CD4-positive, alpha-beta T cell treated with Interleukin-4 for 1 hour (primary cell): ENCODE results near the gene EDEM1.
"Not testable (repeated sequence)": the region's sequence is repeated elsewhere in the genome, so short reads cannot be mapped to it uniquely, and the experiment has no call there.

Experiments
- DNase-seq, 2 donors: peaks; one replicate each; pipeline ENCODE4 v3.0.0-alpha.2; 2020 to 2022

Gene EDEM1

DNA sequence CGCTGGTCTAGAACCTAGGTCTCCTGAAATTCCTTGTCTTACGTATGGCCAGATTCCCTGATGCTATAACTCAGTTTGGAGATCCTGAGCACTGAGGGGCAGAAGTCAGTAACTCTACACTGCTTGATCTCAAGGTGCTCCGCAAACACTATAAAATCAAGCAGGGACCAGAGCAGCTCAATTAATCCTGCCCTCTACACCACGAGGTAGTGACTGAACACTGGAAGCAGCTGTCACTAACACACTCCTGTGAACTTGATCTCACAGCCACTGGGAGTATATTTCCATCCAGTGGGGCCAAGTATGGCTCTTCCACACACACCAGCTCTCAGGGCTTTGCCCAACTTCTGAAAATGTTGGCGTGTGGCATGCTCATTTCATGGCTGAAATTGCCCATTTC is 51.0 kb downstream of the EDEM1 start:
- DNase-seq, result no peak

DNA sequence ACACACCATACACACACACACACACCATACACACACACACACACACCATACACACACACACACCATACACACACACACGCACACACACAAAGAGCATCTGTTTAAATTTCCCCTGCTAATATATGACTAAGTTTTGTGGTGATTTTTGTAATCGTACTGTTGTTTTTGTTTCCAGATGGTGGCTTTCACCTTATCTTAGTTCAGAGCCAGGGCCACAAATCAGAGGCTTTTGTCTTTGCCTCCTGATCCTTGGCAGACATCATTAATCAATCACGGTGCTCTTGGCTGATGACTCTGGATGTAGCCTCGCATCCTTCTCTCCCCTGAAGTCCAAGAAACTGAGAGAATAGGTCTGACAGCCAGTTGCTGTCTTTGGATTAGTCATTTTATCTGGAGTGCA is 52.1 kb downstream of the EDEM1 start:
- no peak for DNase-seq

DNA sequence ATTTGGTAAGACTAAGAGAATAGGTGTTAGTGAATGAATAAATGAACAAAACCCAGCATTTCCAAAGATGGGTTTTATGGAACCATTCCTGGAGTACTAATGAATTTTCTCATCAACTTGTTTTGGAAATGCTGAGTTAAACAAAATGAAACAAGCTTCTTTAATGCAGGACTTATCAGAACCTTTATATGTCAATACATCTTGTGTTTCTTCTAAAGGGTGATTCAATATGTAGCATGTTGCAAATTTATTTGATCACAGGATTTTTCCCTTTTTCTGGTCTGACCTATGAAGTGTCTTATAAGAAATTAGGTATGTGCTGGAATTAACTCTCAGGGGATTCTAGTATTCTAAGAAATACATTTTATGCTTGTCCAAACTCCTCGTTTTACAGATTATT is 53.2 kb downstream of the EDEM1 start:
- no peak for DNase-seq

DNA sequence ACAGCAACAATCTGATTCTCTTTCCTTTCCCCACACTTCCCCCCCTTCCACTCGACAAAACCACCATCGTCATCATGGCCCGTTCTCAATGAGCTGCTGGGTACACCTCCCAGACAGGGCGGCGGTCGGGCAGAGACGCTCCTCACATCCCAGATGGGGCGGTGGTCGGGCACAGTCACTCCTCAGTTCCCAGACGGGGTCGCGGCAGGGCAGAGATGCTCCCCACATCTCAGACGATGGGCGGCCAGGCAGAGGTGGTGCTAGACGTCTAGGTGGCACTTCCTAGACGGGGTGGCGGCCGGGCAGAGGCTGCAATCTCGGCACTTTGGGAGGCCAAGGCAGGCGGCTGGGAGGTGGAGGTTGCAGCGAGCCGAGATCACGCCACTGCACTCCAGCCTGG is 55.3 kb downstream of the EDEM1 start:
- DNase-seq, result not testable (repeated sequence)

DNA sequence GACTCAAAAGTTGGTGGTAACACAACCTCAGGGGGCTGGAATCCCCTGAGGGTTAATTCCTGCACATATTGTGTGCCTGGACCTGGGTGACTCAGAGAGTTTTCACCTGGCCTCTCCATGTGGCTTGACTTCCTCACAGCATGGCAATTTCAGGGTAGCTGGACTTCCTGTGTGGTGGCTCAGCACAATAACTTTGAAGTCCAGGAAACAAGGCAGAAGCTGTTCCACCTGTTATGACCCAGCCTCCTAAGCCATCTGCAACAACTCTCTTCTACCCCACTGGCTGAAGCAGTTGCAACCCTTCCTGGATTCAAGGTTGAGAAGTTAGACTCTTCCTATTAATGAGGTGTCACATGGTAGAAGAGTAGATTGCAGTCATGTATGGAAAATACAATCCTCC is 58.4 kb downstream of the EDEM1 start:
- DNase-seq, result no peak

DNA sequence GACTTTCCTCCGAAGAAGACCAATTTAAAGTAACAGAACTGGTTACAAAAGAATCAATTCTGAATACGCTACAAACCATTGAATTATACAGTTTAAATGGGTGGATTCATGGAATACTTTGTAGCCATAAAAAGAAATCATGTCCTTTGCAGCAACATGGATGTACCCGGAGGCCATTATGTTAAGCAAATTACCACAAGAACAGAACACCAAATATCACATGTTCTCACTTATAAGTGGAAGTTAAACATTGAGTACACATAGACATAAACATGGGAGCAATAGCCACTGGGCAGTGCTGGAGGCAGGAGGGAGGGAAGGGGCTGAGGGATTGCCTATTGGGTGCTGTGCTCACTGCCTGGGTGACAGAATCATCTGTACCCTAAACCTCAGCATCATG is 61.3 kb downstream of the EDEM1 start:
- DNase-seq, result no peak

DNA sequence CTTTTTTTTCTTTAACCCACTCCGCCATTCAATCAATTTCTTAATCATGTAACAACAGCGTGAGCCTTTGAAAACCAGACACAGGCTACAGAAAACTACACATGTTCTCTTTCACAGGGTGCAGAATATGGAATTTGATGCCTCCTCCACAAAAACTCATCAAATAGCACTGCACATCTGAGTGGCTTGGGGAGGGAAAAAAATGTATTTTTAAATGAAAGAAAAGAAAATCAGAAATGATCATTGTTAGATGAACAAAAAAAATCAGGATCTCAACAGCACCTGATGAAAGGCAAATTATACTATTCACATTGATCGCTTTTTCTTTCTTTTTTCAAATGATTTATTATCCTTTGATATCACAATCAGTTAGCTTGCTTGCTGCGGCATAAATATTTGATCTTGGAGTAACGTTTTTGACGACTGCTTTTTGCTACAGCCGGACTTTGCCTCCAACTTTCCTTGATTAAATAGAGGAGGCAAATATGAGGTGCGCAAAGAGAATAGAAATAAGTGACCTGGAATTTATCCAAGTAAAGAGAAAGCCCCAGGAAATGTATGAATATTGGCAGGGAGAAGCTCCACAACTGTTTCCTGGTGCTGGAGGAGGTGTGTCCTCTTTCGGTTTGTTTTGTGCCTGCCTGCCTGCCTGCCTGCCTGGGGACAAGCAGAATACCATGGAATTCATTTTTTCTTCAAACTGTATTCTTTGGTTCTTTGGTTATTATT is 63.1 kb downstream of the EDEM1 start:
- no peak for DNase-seq

DNA sequence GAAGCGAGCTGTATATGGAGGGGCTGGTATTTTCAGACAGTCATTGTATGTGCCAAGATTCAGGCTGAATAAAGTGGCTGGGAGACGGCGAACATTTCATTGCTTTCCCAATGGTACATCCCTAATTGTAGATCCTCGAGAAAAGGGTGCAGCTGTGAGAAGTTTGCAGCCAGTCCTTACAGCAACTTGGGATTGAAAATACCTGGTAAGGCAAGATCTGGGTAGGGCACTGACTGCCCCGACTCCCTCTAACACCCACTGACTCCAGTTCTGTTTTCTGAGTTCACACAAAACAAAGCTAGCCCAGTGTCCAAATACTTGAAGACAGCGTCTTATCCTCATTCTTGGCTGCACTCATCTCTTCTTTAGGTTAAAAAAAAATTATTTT is 63.7 kb downstream of the EDEM1 start:
- DNase-seq, result no peak

DNA sequence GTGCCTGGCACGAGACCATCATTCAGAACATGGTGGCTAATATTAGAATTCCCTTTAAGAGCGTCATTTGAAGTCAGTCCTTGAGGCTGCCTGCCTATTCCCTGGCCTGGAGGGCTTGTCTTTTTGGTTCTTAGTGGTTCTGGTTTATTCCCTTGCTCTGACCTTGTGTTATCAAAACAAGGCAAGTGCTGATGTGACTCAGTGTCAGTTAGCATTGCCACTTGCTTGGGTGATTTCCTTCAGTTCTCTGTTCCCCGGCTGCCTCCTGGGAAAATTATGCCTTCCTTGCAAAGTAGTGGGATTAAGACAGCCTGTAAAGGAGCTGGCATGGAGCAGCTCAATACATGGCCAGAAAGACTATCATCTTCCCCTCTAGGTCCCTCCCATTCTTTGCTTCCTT is 64.6 kb downstream of the EDEM1 start:
- no peak for DNase-seq

DNA sequence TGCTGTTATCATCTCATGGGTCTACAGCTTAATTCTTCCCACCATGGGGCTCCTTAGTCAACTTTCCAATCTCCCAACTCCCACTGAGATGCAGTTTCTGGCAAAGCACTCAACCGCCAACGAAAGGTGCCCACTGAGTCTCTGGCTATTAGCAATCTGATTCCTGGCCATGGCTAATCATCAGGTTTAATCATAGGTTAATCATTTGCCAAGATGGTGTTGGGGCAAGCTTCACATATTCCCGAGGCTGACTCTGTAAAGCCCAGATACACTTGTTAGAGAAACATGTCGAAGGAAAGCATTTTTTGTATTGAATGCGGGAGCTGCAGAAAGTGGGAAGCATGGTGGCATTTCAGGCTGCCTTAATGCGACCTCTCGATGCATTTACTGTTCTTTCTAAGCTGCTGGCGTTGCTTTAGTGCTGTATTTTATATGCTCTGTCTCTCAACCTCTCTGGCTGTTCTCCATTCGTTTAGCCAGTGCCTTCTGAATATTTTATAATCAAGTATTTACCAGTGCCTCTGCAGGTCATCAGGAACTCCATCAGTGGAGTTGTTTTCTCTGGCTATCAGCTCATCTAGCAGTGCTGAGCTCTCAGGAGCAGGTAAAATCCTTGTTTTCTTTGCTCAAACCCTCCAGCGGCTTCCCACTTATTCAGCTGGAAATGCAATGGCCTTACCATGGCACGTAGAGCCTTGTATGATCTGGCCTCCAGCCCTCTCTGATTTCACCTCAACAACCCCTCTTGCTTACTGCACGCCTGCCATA is 67.0 kb downstream of the EDEM1 start:
- DNase-seq, result no peak

DNA sequence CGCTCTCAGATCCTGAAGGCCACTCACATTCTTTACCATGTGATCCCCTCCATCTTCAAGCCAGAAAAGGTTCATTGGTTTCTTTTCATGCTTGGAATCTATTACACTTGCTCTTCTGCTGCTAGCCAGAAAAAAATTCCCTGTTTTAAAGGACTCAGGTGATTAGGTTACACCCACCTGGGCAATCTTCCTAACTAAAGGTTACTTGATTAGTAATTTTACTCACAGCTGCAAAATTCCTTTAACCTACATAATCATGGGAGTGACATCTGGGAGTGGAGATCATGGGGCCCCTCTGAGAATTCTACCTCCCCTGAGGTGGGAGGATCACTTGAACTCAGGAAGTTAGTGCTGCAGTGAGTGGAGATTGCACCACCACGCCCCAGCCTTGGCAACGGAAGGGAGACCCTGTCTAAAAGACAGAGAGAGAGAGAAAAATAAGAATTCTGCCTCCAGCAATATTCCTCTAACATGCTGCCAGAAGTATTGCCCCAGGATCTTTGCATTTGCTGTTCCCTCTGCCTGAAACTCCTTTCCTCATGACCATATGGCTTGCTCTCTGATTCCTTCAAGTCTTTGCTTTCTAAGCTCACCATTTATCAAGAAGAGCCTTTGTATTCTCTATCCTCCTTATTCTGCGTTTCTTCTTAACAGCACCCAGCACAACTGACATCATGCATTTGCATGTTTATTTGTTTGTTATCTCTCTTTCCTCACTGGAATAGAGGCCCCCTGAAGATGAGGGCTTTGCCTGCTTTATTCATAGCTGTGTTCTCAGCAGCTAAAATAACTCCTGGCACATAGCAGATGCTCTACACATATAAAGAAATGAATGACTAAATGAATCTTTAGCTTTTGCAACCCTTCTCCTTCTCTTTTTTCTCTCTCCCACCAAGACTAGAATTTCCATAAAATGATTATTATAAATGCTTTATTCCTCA is 68.2 kb downstream of the EDEM1 start:
- no peak for DNase-seq

DNA sequence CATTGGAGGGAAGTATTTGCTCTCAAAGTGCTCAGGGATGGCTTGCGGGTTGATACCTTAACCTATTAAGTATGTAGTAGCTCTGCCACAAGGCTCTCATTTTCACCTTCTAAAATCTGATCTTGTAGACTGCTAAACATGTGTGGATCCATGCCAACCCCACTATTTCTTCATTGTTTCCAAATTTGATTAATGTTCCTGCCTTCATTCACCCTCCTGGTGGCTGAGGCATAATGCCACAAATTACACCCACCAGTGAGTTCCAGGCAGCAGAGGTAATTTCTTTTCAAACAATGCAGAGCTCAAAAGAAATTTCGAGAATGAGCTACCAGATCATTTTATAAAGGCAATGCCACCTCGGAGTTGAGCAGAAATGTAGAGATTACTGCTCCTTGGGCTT is 71.0 kb downstream of the EDEM1 start:
- DNase-seq, result no peak

DNA sequence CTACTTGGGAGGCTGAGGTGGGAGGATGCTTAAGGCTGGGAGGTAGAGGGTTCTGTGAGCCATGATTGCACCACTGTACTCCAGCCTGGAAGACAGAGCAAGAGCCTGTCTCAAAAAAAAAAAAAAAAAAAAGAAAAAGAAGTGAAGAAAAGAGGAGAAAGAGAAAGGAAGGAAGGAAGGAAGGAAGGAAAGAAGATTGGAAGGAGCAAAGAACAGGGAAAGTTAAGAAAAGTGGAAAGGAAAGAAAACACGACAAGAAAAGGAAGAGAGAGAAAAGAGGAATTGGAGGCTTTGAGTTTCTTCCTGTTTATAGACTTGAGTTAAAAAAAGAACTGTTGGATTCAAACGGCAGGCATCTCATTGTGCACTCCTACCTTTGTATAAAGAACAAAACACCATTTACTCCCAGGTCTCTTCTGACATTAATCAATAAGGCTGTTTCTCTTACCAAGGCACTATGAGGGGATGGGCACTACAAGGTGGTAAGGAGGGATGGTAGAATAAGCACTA is 73.5 kb downstream of the EDEM1 start:
- DNase-seq, result no peak

DNA sequence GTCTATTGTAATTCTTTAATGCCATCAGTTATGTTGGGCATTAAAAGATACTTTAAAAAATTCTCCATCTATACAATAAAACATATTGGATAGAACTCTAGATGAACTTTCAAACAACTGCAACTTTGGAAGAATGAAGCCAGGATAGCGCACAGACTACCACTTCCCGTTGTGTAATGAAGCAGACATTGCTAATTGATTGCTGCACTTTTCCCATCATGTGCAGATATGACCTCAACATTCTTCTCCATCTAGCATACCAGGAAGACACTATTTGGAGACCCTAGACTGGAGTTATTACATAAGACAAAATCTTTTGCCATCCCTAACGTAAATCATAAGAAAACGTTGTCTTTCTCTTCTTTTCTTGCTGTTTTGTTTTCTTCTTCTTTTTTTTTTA is 75.0 kb downstream of the EDEM1 start:
- no peak for DNase-seq

DNA sequence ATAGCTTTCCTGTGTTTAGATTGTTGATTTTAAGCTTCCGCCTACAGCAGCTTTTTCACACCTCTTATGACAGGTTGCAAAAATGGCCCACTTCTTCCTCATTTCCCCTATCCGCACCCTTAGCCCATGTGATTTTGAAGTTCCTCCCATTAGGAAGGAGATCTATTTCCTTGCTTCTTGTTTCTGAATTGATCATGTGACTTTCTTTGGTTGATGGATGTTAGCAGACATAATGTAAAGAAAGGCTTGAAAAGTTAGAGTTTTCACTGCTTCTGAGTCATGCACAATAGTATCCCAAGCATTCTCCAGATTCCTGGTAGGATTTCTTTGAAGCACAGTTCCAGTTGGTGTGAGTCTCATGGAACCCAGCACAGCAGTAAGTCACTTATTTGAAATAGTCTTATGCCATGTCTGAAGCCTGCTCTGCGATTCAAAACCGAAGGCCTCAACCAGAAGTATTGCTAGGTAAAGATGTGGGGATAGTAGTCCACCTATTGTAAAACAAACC is 76.6 kb downstream of the EDEM1 start:
- no peak for DNase-seq

DNA sequence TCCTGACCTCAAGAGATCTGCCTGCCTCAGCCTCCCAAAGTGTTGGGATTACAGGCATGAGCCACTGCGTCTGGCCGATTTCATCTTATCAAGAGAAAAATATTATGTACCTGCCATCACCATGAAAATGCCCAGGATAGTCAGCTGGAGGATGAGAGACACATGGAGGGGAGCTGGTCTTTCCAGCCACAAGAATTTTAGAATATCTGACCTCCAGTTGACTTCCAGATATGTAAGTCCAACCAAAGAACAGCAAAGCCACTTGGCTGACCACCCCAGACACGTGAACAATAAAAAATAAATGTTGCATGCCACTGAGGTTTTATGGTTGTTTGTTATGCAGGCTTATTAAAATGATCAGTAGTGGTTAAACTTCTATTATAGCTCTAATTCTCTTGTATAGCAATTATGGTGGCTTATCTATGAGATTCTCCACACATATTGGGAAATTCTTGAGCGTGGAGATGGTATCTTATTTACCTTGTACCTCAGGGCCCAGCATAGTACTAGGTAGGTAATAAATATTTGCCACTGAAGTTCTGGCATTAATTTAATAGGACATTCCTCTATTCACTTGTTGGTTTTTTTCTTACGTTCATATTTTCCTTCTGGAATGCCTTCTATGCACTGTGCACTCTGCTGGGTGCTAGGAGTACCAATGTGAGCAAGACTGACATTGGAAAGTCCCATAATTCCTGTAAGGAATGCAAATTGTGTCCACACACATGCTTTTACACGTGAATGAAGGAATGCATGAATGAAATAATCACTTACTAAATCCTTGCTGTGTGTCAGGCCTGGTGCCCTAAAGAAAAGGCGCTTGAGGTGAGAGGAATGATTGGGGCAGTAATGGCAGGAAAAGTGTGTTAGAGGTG is 77.6 kb downstream of the EDEM1 start:
- DNase-seq, result no peak

DNA sequence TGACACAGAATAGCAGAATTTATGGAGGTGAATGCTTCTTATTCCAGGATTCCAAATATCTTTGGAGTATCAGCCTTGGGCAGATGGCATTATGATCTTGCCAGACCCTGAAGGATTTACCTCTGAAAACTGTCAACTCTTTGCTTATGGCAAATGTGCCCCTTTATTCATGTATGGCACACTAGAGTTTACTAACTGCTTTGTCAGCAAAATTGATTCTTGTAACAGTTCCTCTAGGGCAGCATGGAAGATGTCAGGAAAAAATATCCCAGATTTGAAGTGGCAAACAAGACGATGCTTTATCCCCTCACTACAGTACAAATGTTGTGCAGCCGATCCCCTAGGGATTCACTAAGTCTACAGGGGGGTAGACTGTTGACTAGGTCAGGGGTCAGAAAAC is 79.7 kb downstream of the EDEM1 start:
- no peak for DNase-seq

DNA sequence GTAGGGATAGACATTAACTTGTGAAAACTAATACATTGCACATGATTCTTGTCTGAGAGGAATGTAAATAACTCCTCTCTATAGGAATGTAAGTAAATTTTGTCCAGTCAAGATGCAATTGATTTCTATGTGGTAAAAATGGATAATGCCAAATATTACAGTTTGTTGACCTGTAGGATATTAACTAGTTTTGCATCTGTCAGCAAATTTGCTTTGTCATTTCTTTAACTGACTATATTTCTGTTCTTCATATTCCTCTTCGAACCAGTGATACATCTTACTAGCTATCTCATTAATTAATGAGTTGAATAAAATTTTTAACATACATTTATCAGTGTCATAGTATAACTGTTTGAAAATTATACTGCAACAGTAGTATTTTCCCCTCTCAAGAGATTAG is 80.4 kb downstream of the EDEM1 start:
- DNase-seq, result no peak
